ENCODE measurements around the gene WDR90.

Gene WDR90

DNA sequence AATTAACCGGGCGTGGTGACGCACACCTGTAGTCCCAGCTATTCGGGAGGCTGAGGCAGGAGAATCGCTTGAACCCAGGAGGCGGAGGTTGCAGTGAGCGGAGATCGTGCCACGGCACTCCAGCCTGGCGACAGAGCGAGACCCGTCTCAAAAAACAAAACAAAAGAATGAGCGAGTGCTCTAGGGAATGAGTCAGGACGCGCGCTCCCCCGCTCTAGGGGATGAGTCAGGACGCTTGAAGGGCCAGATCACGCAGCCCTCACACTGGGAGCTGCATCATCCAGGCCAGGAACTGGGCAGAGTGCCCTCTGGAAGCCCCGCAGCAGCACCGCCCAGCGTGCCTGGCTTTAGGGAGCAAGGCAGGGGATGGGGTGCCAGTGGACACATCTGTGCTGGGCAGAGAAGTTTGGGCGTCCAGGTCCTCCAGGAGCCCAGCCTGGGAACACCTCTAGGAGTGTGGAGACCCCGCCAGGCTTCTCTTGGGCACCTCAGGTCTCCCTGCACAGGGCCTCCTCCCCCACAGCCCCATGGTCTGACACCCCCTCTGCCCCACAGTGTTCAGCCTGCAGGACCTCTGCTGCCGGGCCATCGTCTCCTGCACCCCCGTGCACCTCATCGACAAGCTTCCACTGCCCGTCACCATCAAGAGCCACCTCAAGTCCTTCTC, 22.2 kb upstream of the WDR90 start:
- no peak for DNase-seq

DNA sequence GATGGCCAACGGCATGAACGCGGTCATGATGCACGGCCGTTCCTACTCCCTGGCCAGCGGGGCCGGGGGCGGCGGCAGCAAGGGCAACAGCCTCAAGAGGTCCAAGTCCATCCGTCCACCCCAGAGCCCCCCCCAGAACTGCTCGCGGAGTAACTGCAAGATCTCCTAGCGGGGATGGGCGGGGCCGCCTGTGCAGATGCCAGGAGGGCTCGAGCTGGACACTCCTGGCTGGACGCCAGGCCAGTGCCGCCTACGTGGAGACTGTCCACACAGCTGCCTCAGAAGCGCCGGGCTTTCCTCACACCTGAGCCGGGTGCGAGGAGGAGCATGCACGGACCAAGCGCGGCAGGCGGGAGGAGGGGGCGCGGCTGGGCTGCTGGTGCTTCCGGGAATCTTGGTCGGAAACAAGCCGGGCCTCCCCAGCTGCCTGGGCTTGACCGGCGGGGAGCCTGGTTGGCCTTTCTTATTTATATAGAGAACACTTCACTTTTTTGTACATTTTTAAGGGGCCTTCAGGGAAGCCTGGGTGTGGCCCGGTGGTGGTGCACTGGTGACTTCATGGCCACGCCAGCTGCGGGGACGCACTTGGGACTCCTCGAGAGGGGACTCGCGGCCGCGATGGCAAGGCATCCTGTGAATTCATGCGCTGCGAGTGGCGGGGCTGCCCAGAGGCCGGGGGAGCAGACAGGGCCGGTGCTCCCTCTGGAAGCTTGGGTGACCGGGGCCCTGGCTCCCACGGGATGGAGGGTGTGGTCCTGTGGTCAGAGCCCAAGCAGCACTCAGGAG, 21.5 kb upstream of the WDR90 start:
- no peak for DNase-seq

DNA sequence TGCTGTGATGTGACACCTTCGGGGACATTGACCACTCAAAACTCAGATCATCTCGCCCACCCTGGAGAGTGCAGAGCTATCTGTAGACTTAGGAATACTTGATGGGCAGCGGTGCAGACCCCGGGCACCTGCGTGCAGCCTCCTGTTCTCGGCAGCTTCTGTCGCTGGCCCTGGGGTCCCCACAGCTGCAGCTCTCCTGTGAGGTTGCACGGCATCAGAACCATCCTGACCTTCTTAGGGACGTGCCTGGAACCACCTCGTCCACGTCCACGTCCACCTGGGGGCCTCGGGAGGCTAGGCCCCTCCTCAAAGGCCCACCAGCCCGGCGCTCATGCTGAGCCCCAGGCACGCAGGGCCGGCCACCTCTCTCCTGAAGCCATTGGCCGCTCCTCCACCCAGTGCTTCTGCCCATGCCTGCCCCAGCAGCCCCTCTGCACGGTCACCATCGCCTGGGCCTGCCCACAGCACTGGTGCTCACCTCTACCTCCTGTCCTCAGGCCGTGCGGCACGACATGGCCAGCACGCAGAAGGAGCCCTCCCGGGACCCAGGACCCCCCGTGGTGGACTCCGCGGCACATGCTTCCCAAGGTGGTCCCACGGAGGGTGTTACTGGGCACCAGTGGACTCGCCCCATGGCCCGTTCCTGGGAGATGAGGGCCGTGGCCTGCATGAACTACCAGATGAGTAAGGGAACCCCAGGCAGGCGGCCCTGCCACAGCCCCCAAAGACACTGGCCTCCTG, 20.7 kb upstream of the WDR90 start:
- no peak for DNase-seq

DNA sequence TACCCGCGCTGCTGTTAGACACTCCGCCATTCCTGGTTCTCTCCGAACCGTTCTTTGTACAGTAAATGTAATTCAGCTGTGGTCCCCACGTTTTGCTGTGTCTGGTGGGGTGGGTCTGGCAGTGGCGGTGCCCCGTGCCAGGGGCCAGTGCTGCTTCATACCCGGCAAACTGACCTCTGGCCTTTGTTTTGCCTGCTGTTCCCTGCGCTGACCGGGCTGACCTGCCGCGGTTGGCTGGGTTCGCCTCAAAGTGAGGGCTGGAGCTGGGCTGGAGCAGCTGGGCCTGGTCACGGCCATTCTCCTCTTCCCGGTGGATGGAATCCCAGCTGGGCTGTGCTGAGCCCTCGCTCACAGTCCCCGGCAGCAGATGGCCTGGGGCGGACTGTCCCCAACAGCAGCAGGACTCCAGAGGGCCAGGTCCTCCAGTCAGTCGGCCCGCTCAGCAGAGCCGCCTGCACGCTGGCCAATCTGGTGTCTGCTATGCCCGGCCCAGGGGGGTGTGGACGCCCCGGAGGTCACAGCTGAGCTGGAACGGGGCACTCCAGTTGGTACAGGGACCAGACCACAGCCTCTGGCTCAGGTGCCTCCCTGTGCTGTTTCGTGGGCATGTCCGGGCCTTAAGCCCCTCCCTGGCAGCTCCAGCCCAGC, 19.9 kb upstream of the WDR90 start:
- no peak for DNase-seq

DNA sequence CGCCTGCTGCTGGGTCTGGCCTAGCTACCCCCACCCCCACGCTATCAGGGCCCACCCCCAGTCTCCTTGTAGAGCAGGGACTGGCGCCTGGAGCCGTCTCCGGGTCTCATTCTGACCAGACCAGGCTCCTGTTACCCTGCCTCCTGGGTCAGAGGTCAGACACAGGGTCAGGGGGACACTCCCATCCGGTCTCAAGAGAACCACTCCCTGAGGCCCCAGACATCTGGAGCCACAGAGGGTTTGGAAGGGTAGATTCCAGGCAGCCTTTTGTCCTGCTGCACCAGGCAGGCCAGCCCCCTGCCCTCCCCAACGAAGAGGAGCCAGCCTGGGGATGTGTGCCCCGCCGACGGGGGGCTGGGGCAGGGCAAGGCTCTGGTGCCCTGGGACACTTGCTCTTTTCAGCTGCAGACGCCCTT, 19.3 kb upstream of the WDR90 start:
- DNase-seq, result no peak

DNA sequence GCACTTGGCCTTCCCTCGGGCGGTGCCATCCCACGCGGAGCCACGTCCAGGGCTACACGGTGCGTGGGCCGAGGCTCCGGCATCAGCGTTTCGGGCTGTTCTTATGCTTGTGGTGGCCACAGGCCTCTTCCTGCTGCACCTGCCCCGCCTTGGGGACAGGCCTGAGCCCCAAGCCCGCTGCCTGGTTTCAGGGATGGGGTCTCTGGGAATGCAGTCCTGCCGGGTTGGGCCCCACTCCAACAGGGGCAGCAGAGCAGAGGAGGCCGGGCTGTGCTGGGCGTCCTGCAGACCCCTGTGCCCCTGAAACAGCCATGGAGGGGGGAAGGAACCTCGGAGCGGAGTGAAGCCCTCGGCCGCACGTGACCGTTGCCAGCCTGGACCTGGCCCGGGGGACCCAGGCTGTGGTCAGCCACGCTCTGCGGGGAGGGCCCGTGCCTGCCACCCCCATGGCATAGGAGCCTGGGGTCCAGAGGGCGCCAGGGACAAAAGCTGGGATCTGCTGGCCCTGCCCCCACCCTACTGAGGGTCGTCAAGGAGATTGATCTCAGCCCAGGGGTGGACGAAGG, 18.8 kb upstream of the WDR90 start:
- no peak for DNase-seq

DNA sequence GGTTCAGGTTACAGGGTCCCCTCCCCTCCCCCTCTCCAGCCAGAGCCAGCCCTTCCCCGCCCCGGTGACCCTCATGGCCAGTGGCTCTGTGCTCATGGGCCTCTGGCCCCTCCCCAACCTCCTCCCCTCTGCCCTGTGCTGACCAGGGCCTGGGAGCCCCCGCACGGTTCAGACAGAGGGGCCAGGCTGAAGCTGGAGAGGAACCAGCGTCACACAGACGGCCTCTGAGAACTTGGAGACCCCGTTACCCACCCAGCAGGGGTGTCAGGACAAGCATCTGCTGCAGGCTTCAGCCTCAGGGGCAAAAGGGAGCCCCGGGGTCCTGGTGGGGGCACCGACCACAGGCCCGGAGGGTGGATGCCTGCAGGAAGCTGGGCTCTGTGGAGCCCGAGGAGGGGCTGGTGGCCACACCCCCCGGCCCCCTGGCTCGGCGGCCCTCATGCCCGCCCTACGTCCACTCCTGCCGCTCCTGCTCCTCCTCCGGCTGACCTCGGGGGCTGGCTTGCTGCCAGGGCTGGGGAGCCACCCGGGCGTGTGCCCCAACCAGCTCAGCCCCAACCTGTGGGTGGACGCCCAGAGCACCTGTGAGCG, 18.3 kb upstream of the WDR90 start, which contains the start of gene WFIKKN1:
Gene WFIKKN1 (plus strand): TSS at position 171 of the 591 bp plus-strand sequence. CDS start 269 bp downstream, at position 440.
- DNase-seq, result no peak

DNA sequence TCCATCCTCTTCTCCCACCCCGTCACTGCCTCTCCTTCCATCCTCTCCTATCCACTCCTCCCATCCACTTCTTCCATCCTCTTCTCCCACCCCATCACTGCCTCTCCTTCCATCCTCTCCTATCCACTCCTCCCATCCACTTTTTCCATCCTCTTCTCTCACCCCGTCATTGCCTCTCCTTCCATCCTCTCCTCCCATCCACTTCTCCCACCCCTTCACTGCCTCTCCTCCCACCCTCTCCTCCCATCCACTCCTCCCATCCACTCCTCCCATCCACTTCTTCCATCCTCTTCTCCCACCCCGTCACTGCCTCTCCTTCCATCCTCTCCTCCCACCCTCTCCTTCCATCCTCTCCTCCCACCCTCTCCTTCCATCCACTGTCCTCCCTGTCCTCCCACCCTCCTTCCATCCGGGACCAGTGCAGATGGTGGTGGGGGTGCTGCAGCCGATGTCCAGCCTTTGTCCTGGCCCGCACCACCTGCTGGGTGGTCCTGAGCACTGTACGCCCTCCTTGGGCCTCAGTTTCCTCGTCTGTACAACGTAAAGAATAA, 17.3 kb upstream of the WDR90 start:
- no peak for DNase-seq

DNA sequence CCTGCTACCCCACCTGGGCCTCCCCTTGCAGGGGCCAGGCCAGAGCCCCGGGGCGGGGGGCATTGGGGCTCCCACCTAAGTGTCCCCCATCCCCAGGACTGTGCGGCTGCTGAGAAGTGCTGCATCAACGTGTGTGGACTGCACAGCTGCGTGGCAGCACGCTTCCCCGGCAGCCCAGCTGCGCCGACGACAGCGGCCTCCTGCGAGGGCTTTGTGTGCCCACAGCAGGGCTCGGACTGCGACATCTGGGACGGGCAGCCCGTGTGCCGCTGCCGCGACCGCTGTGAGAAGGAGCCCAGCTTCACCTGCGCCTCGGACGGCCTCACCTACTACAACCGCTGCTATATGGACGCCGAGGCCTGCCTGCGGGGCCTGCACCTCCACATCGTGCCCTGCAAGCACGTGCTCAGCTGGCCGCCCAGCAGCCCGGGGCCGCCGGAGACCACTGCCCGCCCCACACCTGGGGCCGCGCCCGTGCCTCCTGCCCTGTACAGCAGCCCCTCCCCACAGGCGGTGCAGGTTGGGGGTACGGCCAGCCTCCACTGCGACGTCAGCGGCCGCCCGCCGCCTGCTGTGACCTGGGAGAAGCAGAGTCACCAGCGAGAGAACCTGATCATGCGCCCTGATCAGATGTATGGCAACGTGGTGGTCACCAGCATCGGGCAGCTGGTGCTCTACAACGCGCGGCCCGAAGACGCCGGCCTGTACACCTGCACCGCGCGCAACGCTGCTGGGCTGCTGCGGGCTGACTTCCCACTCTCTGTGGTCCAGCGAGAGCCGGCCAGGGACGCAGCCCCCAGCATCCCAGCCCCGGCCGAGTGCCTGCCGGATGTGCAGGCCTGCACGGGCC, 16.5 kb upstream of the WDR90 start:
- DNase-seq, result no peak

DNA sequence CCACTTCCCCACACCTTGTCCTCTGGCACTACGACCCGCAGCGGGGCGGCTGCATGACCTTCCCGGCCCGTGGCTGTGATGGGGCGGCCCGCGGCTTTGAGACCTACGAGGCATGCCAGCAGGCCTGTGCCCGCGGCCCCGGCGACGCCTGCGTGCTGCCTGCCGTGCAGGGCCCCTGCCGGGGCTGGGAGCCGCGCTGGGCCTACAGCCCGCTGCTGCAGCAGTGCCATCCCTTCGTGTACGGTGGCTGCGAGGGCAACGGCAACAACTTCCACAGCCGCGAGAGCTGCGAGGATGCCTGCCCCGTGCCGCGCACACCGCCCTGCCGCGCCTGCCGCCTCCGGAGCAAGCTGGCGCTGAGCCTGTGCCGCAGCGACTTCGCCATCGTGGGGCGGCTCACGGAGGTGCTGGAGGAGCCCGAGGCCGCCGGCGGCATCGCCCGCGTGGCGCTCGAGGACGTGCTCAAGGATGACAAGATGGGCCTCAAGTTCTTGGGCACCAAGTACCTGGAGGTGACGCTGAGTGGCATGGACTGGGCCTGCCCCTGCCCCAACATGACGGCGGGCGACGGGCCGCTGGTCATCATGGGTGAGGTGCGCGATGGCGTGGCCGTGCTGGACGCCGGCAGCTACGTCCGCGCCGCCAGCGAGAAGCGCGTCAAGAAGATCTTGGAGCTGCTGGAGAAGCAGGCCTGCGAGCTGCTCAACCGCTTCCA, 15.7 kb upstream of the WDR90 start:
- no peak for DNase-seq

DNA sequence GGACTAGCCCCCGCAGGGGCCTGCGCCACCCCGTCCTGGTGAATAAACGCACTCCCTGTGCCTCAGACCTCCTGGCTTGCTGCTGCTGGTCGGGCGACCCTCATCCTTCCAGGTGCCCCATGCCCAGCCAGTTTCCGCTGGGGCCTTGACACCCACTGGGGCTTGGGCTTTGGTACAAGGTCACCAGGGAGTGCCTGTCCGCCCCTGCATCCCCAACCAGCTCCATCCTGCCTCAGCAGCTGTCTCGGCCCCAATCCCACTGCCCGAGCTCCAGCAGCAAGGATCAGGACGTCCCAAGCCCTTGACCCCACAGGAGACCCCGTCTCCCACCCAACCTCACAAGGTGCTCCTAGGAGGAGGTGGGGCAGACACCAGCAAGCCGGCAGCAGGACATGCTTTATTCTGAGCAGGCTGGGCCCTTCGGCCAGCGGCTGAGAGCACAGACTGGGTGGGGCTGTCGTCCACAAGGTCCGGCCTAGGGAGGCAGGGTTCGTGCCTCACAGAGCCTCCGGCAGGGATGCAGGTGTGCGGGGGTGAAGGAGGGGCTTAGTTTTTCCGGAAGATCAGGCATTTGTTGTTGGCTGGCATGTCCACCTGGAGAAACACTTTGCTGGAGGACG, 15.0 kb upstream of the WDR90 start:
- DNase-seq, result no peak

DNA sequence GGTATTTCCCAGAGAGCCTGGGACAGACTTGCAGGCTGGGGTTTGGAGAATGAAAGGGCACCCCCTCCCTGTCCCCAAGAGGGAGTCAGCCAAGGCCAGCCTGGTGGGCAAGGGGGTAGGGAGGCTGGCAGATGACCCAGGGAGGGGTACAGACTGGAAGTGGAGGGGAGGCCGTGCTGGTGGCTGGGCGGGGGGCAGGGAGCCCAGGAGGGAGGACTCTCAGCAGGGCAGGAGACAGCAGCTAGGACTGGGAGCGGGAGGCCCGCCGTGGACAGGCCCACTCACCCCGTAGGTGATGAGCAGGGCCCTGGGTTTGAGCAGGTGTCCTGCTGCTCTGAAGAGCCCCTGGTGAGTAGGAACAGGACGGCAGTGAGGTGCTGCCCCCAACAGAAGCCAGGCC, 14.2 kb upstream of the WDR90 start:
- no peak for DNase-seq

DNA sequence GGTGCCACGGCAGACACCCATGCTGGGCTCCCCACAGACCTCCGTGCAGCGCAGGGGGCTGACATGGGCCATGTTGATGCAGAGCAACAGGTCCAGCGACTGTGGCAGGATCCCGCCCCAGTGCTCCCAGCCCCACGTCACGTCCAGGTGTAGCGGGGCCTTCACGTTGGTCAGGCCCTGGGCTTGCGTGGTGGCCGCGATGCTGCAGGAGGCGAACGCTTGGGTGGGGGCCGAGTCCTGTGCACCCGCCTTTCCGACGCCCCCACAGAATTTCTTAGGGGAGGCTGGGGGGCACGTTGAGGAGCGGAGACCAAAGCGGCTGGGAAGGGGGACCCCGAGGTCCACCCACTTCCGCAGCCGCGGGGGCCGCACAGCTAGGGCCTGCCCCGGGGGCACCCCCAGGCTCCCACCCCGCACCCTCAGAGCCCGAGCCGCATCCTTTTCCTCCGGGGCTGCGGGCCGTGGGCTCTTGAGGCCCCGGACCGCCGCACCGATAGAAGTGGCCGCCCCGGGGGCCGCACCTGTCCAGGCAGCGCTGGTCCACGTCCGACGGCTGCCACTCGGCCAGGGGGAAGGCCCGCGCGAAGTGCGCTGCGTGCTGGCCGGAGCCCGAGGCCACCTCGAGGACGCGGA, 13.5 kb upstream of the WDR90 start:
- DNase-seq, result no peak

DNA sequence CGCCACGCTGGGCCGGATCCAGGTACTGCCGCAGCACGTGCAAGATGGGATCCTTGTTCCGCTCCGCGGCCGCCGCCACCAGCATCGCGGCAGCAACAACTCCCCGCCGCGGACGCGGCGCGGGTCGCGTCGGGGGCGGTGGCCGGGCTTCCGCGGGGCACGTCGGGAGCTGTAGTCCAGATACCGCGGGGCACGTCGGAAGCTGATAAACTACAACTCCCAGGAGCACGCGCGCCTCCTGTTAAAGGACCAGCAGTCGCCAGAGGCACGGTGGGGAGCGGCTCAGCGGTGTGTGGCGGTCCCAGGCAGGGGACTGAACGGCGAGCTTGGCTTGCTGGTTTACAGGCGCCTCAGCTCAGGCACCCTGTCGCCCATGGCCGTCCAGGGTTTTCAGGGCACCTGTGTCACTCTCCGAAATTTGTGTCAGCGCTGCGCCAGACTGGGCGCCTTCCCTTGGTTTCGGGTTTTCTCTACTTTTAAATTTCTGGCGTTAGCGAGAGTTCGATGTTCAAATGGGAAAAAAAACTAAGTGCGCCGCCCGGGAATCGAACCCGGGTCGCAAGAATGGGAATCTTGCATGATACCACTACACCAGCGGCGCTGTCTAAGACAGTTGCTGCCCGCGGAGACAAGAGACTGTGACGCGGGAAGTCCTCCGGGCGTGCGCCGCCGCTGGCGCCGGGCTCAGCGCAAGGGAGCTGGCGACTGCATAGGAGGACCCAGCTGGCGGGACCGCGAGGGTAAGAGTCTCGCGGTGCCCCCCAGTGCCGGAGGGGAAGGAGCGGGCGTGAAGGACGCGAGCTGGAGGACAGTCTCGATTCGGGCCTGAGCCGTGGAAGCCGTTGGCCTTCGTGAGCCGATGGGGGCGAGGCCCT, 12.7 kb upstream of the WDR90 start, which contains the start of gene METTL26:
Gene METTL26 (minus strand): TSS at position 100 of the 875 bp plus-strand sequence. CDS start 15 bp downstream, at position 85.
- DNase-seq, result peak; percentile 77

DNA sequence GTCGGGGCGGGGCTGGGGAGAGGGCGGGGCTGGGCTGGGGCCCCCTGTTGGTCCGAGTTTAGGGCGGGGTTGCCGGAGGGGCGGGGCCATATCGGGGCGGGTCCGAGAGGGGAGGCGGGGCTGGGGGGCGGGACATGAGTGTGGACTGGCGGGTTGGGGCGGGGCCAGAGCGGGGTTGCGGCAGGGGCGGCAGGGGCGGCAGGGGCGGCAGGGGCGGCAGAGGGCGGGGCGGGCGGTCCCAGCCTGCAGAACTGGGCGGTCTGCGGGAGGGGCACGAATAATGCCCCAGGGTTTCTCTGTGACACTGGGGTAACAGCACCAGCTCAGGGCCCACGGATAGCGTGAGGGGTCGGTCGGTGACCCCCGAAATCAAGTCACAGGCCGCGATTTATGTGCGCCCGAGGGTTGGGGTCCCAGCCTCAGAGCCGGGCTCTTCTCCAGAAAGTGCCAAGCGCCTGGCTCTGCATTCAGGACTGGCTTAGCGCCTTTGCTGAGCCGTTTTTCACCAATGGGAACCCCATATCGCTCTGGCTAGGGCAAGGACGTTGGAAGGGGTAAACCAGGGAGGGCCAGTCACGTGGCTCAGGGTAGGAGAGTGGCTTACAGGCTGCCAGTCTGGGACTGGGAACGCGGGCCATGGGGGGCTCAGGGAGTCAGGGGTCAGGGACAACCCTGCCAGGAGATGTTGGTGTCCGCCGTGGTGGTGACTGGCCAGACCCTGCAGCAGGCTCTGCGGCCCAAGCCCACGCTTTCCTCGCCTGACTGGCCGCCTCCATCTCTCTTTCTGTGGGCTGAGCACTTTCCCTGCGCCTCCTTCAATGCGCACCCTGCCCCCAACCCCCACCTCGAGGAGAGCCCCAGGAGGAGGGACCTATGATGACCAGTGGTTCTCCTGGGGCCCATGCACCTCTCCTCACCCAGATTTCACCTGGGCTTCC, 11.8 kb upstream of the WDR90 start:
- no peak for DNase-seq

DNA sequence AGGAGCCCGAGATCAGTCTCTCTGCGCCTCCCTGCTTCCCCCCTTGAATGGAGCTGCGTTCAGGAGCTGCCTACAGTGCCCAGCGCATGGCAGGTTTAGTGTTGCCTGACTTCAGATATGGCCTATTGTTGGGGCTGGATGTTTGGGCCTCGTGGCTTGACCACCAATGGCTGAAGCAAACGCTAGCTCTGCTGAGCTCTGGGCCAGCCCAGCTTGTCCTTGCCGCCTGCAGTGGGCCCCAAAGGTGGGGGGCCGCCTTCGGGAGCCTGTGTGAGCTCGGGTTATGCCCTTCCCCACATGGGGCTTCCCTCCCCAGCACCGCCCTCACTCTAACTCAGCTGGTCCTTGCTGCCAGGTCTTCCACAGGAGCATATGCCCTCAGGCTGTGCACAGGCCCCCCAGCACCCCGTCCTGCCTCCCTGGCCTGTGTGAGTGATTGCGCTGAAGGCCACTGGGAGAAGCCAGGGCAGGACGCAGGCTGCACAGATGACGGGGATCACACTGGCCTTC, 11.1 kb upstream of the WDR90 start:
- DNase-seq, result no peak

DNA sequence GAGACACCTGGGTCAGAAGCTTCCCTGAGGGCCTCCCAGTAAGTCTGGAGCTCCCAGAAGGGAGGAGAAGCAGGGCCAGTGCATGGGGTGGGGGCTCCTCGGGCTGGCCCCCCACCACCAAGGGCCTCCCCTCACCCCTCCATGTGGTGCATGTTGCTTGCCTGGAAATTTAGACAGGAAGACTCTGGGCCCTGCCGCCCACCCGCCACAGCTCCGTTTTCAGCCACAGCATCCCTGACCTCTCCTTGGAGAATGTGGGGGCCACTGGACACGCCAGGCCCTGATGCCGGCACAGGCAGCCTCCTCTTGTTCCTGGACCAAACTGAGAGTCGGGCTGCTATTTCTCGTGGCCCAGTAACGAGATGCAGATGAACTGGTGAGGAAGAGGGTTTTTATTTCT, 10.3 kb upstream of the WDR90 start:
- DNase-seq, result no peak
